SK-N-DZ (cell line): ENCODE measurements around the gene MECP2.
"Not testable (repeated sequence)": the region's sequence is repeated elsewhere in the genome, so short reads cannot be mapped to it uniquely, and the experiment has no call there.

Experiments used
- DNase-seq: peaks from one replicate; pipeline ENCODE4 v3.0.0-alpha.2; 2015; ENCODE audit warnings: low spot score

MECP2 gene

GRCh38 chrX:153993978-153994377 is 103.5 kb downstream of the MECP2 start:
- no peak for DNase-seq

- no peak for DNase-seq
Measured at GRCh38 chrX:153993079-153993478, 104.4 kb downstream of the MECP2 start.

- DNase-seq: no peak
Measured at GRCh38 chrX:153992180-153992579, 105.3 kb downstream of the MECP2 start.

GRCh38 chrX:153991013-153991580 is 106.4 kb downstream of the MECP2 start:
- no peak for DNase-seq

- no peak for DNase-seq
Measured at GRCh38 chrX:153989973-153990655, 107.4 kb downstream of the MECP2 start.

- no peak for DNase-seq
Measured at GRCh38 chrX:153988493-153988892, 109.0 kb downstream of the MECP2 start.

- DNase-seq: no peak
Measured at GRCh38 chrX:153984351-153985178, 113.0 kb downstream of the MECP2 start.

- no peak for DNase-seq
Measured at GRCh38 chrX:153983321-153983801, 114.2 kb downstream of the MECP2 start.

- DNase-seq: no peak
Measured at GRCh38 chrX:153981771-153982533, 115.6 kb downstream of the MECP2 start.

GRCh38 chrX:153981231-153981630 is 116.3 kb downstream of the MECP2 start:
- no peak for DNase-seq

GRCh38 chrX:153980394-153980793 is 117.1 kb downstream of the MECP2 start:
- DNase-seq: not testable (repeated sequence)

GRCh38 chrX:153974726-153975286 is 122.7 kb downstream of the MECP2 start:
- DNase-seq: no peak

- DNase-seq: no peak
Measured at GRCh38 chrX:153974003-153974725, 123.4 kb downstream of the MECP2 start.

- DNase-seq: peak; percentile 13
Measured at GRCh38 chrX:153973127-153974002, 124.2 kb downstream of the MECP2 start.

- DNase-seq: peak; percentile 94
Measured at GRCh38 chrX:153972368-153973126, 125.0 kb downstream of the MECP2 start, which contains the start of gene TMEM187. Gene TMEM187, plus strand, starts transcription at chrX:153972754. Its CDS starts 9,309 bp downstream, at chrX:153982063.
